Testis (tissue), 3 donors: ENCODE data around the gene MRNIP. TPM values are rescaled to one million over a fixed set of nuclear protein-coding genes. Genes with fewer than 3 reads are reported as not detected.

ENCODE experiments used
- DNase-seq: peaks from one replicate; pipeline ENCODE4 v3.0.0-alpha.2; 2019
- H3K27ac ChIP-seq, 2 donors: fragments of 200-600 bp; sonication (generic); one replicate each; pipeline ENCODE4 v1.5.1; 2019
- H3K27me3 ChIP-seq: fragments of 200-600 bp; sonication (generic); one replicate; pipeline ENCODE4 v1.5.1; 2019
- H3K36me3 ChIP-seq: fragments of 200-600 bp; sonication (generic); one replicate; pipeline ENCODE4 v1.5.1; 2017; ENCODE audit warnings: low read depth; ENCODE audit errors: missing control alignments
- H3K4me1 ChIP-seq: fragments of 200-600 bp; sonication (generic); one replicate; pipeline ENCODE4 v1.5.1; 2019
- H3K4me3 ChIP-seq, 2 donors: fragments of 200-600 bp; sonication (generic); one replicate each; pipeline ENCODE4 v1.5.1; 2017 to 2019
- H3K9me3 ChIP-seq: fragments of 200-600 bp; sonication (generic); one replicate; pipeline ENCODE4 v1.5.1; 2017
- POLR2A ChIP-seq: fragments of 450-650 bp; IDR thresholded peaks from one replicate; pipeline ENCODE4 v1.6.1; 2017; ENCODE audit warnings: antibody characterized with exemption, mild to moderate bottlenecking, moderate library complexity
- WGBS, 2 donors: methylation state at CpG; one replicate each; pipeline ENCODE4 v1.1.5; 2018; 5-methylcytosine and 5-hydroxymethylcytosine counted together
- intact Hi-C: fragments of 100-400 bp; cut with DNase I; formaldehyde crosslinking; loops from one replicate; pipeline ENCODE4 v1.15.1; 2023; ENCODE audit warnings: low total_unique reads
- polyA plus RNA-seq: library from polyadenylated mRNA; stranded (reverse); fragments of 350-450 nt; fragmentation: Illumina TruSeq; extraction: RNeasy Lipid Tissue Mini Kit (QIAGEN cat#74804); gene quantifications from one replicate; pipeline ENCODE4 v1.2.3, GENCODE V29; 2014; ENCODE audit warnings: low read depth, low replicate concordance; ENCODE audit not compliant: insufficient read depth
- total RNA-seq, 2 donors: library from RNA; depleted of rRNA; stranded (reverse); fragments of >200 nt; gene quantifications; one replicate each; pipeline ENCODE4 v1.2.3, GENCODE V29; 2016
- TF ChIP-seq, protein P1 (sequence below), 3 experiments: fragments of 450-650 bp in 2 of 3; fragments of 200-600 bp in 1 of 3; sonication (generic) in 1 of 3; IDR thresholded peaks; one replicate each; pipeline ENCODE4 v1.5.1; 2016 to 2019; ENCODE audit warnings: antibody characterized with exemption in 3 of 3, mild to moderate bottlenecking in 2 of 3, moderate library complexity in 1 of 3

The MRNIP gene
- total and polyA plus RNA-seq, 3 donors from 2014 or later, result 34.9 to 61.4 (median 58.7) TPM

DNA sequence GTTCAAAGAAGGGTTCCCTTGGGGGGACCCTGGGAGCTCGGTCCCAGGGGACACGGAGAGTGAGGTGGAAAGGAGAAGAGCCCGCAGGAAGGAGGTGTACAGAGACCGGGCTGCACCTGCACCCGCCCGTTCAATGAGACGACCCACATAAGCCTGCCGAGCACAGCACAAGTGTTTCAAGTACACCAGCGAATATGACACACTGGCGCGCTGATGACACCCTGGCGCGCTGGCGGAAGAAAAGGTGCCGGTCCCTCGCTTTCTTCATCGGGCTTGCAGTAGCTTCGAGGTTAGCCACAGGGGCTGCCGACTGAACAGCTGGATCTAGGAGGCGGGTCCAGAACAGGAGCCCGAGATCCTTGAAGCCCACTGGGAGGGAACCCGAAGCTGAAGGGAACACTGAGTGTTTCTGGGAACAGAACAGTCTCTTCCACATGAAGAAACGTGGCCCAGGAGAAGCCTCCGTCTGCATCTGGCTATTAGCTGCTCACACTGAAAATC, 47.7 kb upstream of the MRNIP start:
- WGBS, 2 donors, result 51 to 58% methylated on average over 23 to 24 of the region's 24 CpGs
- H3K27ac ChIP-seq, result peak overlapping the region; percentile 72 to 86
- peak; percentile 26 for DNase-seq
- intact Hi-C loops, result no loop called here
- no peaks in the 10 kb centered on the region for H3K9me3 ChIP-seq
- TF ChIP-seq POLR2A, result no peak
- TF ChIP-seq, protein P1, sequence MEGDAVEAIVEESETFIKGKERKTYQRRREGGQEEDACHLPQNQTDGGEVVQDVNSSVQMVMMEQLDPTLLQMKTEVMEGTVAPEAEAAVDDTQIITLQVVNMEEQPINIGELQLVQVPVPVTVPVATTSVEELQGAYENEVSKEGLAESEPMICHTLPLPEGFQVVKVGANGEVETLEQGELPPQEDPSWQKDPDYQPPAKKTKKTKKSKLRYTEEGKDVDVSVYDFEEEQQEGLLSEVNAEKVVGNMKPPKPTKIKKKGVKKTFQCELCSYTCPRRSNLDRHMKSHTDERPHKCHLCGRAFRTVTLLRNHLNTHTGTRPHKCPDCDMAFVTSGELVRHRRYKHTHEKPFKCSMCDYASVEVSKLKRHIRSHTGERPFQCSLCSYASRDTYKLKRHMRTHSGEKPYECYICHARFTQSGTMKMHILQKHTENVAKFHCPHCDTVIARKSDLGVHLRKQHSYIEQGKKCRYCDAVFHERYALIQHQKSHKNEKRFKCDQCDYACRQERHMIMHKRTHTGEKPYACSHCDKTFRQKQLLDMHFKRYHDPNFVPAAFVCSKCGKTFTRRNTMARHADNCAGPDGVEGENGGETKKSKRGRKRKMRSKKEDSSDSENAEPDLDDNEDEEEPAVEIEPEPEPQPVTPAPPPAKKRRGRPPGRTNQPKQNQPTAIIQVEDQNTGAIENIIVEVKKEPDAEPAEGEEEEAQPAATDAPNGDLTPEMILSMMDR (IDR thresholded peaks at IDR 0.05), result no peak
- peak overlapping the region; percentile 60 to 66 for H3K4me3 ChIP-seq
- no peaks in the 10 kb centered on the region for H3K36me3 ChIP-seq
- H3K4me1 ChIP-seq, result peaks cover 26% of the 10 kb centered on the region
- H3K27me3 ChIP-seq, result no peaks in the 10 kb centered on the region

DNA sequence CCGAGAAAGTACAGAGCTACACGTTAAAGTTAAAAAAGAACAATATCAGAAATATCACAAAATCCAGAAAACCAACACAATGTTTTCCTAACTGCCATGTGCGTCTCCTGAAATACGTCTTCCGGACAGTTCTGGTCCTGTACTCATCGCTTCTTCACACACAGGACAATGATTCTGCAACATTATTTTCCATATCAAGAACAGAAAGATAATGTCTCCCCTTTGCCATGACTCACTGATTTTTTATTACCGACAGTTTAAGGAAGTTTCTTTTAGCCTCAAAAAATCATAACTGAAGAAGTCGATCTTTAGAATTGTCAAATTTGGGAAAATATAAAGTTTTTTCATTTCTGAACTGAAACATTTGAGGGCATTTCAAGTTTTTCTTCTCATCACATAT, 46.5 kb upstream of the MRNIP start:
- peak overlapping the region in 1 of 2 donors; percentile 25 for H3K27ac ChIP-seq
- H3K4me3 ChIP-seq, result no peak overlapping the region
- DNase-seq, result peak; percentile 33
- H3K27me3 ChIP-seq, result no peaks in the 10 kb centered on the region
- intact Hi-C loops, result no loop called here
- no peaks in the 10 kb centered on the region for H3K36me3 ChIP-seq
- TF ChIP-seq, protein P1 (IDR thresholded peaks at IDR 0.05), result no peak
- TF ChIP-seq POLR2A, result no peak
- H3K4me1 ChIP-seq, result peaks cover 38% of the 10 kb centered on the region
- 70 to 78% methylated on average over 8 of the region's 8 CpGs for WGBS, 2 donors
- H3K9me3 ChIP-seq, result no peaks in the 10 kb centered on the region

DNA sequence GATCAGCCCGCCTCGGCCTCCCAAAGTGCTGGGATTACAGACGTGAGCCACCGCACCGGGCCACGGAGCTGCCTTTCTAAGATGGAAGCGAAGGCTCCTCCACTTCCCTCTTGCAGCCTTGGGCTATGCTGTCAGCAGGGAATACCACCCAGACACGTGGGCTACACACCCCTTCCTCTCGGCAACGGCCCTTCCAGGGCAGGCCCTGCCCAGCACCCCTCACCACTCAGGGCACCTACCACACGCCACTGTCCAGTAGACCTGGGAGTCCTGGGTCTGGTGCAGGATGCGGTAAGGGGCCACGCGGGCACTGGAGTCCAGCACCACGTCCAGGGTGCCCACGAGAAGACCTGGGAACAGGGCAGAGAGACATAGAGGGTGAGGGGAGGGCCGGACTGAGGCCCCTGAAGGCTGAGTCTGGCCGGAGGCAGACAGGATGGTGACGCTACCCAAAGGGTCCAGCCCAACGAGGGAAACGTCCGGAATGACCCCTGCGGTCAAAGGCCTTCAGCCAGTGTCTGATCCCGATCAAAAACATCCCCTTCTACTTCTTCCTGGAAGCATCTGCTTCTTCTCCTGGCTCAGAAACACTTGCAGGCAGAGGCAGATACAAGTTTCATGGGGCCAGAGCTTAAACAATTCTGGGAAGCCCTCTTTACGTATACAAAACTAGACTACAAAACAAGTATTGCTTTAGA, 46.0 kb upstream of the MRNIP start:
- Histone ChIP-seq H3K4me1 (peaks cover 43% of the 10 kb centered on the region), H3K9me3 (no peaks in the 10 kb centered on the region), H3K27ac (peak overlapping the region; percentile 25 to 65), H3K36me3 (no peaks in the 10 kb centered on the region), H3K27me3 (no peaks in the 10 kb centered on the region), H3K4me3 (no peak overlapping the region)
- no peak for DNase-seq
- WGBS, 2 donors, result 93 to 94% methylated on average over 24 to 25 of the region's 25 CpGs
- TF ChIP-seq POLR2A, result no peak
- TF ChIP-seq, protein P1 (IDR thresholded peaks at IDR 0.05), result no peak
- intact Hi-C loops, result no loop called here

DNA sequence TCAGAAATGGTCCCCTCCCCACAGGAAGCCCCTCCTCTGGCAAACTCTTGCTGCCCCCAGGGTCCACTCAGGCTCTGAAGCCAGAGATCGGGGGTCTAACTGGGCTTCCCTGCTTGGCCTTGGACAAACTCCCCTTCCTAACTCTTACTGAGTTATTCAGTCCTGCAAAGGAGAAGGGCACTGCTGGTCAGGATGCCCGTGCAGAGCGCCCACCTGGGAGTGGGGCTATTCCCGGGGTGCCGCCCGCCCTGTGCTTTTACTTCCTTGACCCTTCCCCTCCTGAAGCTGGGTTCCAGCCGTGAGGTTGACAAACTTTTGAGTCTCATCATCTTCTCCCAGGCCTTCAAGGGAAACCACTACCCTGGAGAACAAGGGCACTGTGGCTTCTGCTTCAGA, 44.1 kb upstream of the MRNIP start:
- no peak for TF ChIP-seq POLR2A
- TF ChIP-seq, protein P1 (IDR thresholded peaks at IDR 0.05), result no peak
- Histone ChIP-seq H3K27ac (peak overlapping the region; percentile 56 to 81), H3K9me3 (no peaks in the 10 kb centered on the region), H3K36me3 (no peaks in the 10 kb centered on the region), H3K27me3 (no peaks in the 10 kb centered on the region), H3K4me3 (no peak overlapping the region), H3K4me1 (peaks cover 39% of the 10 kb centered on the region)
- intact Hi-C loops, result no loop called here
- DNase-seq, result no peak
- WGBS, 2 donors, result 71 to 90% methylated on average over 1 to 7 of the region's 7 CpGs
